ENCODE data around the gene BIK.

- TF ChIP-seq EZH2 (IDR thresholded peaks at IDR 0.05; ENCODE audit: low read depth, unreplicated experiment) = no peak
- TF ChIP-seq CTCF (conservative IDR thresholded peaks at IDR 0.05; ENCODE audit: low read depth in 2 of 2) = no peak
- TF ChIP-seq EZH2phosphoT487 (IDR thresholded peaks at IDR 0.05; ENCODE audit: unreplicated experiment) = no peak
- TF ChIP-seq CREB1 (CRISPR knock-in tag; IDR thresholded peaks at IDR 0.05; ENCODE audit: low read depth) = no peak
These were observed 3.1 kb downstream of the BIK start for GRCh38 chr22:43113526-43114251.
